ENCODE results near the gene GPR25.

GRCh38 chr1:200912737-200913407 lies 40.1 kb downstream of the GPR25 start:
- no peak for TF ChIP-seq CTCF (IDR thresholded peaks at IDR 0.05; ENCODE audit: insufficient read depth, low read length, poor library complexity, severe bottlenecking)
- no peak for TF ChIP-seq EZH2phosphoT487 (conservative IDR thresholded peaks at IDR 0.05; ENCODE audit: low read length)

All from SU-DHL-6 (cell line).